ENCODE results near the gene TRPM8.

The TRPM8 gene

GRCh38 chr2:234051374-234052070 is 134.3 kb downstream of the TRPM8 start:
- DNase-seq: no peak

- DNase-seq: no peak
Observed at GRCh38 chr2:234058881-234059280, 141.7 kb downstream of the TRPM8 start.

GRCh38 chr2:234060236-234060635 is 143.1 kb downstream of the TRPM8 start:
- DNase-seq: no peak

GRCh38 chr2:234061624-234062257 is 144.6 kb downstream of the TRPM8 start:
- DNase-seq: no peak

- DNase-seq: no peak
Observed at GRCh38 chr2:234066587-234066986, 149.4 kb downstream of the TRPM8 start.

Data from KG1 (cell line).